Nephron (organoid): ENCODE results near the gene SSH3.
A peak's percentile ranks its signal among the peaks of the same experiment; 100 is the strongest.

Source experiments
- H3K27ac Mint-ChIP-seq, 3 experiments: 2 replicates each; pipeline ENCODE4 v1.8.0; 2020; ENCODE audit warnings: mixed read lengths in 3 of 3, mild to moderate bottlenecking in 2 of 3, moderate library complexity in 1 of 3
- H3K27me3 Mint-ChIP-seq: 2 replicates; pipeline ENCODE4 v1.8.0; 2021; ENCODE audit warnings: low read depth, mild to moderate bottlenecking, moderate library complexity, mixed read lengths
- H3K36me3 Mint-ChIP-seq: 2 replicates; pipeline ENCODE4 v1.8.0; 2020; ENCODE audit warnings: low read depth, mixed read lengths
- H3K4me1 Mint-ChIP-seq: 2 replicates; pipeline ENCODE4 v1.8.0; 2020; ENCODE audit warnings: mixed read lengths
- H3K4me3 Mint-ChIP-seq, 3 experiments: 2 replicates each; pipeline ENCODE4 v1.8.0; 2020; ENCODE audit warnings: mild to moderate bottlenecking in 3 of 3, mixed read lengths in 3 of 3, moderate library complexity in 2 of 3
- H3K9me3 Mint-ChIP-seq: 2 replicates; pipeline ENCODE4 v1.8.0; 2020; ENCODE audit warnings: mixed read lengths
- CTCF ChIP-seq, 3 experiments: fragments of 200-600 bp; sonication (generic); IDR thresholded peaks; one replicate each; pipeline ENCODE4 v1.5.0; 2021; ENCODE audit warnings: antibody characterized with exemption in 3 of 3; ENCODE audit not compliant: unreplicated experiment in 3 of 3

The SSH3 gene

GRCh38 chr11:67349036-67349435, 45.7 kb downstream of the SSH3 start:
- no peaks in the 10 kb centered on the region for H3K36me3 Mint-ChIP-seq
- peaks cover 12% of the 10 kb centered on the region for H3K4me1 Mint-ChIP-seq
- H3K4me3 Mint-ChIP-seq = no peak overlapping the region
- no peak for TF ChIP-seq CTCF (IDR thresholded peaks at IDR 0.05; ENCODE audit: unreplicated experiment in 3 of 3)
- H3K9me3 Mint-ChIP-seq = no peaks in the 10 kb centered on the region
- no peak overlapping the region for H3K27ac Mint-ChIP-seq
- H3K27me3 Mint-ChIP-seq = no peaks in the 10 kb centered on the region

GRCh38 chr11:67349457-67349856, 46.1 kb downstream of the SSH3 start:
- Mint-ChIP-seq H3K4me3 (no peak overlapping the region), H3K27me3 (no peaks in the 10 kb centered on the region), H3K27ac (no peak overlapping the region), H3K36me3 (no peaks in the 10 kb centered on the region), H3K9me3 (no peaks in the 10 kb centered on the region), H3K4me1 (peaks cover 16% of the 10 kb centered on the region)
- no peak for TF ChIP-seq CTCF (IDR thresholded peaks at IDR 0.05; ENCODE audit: unreplicated experiment in 3 of 3)

- no peaks in the 10 kb centered on the region for H3K27me3 Mint-ChIP-seq
- no peak overlapping the region for H3K27ac Mint-ChIP-seq
- no peaks in the 10 kb centered on the region for H3K9me3 Mint-ChIP-seq
- H3K36me3 Mint-ChIP-seq = no peaks in the 10 kb centered on the region
- TF ChIP-seq CTCF (IDR thresholded peaks at IDR 0.05; ENCODE audit: unreplicated experiment in 3 of 3) = no peak
- peaks cover 22% of the 10 kb centered on the region for H3K4me1 Mint-ChIP-seq
- no peak overlapping the region for H3K4me3 Mint-ChIP-seq
Measured at GRCh38 chr11:67349928-67350465, 46.7 kb downstream of the SSH3 start.

- Mint-ChIP-seq H3K4me1 (peaks cover 31% of the 10 kb centered on the region), H3K9me3 (no peaks in the 10 kb centered on the region), H3K27ac (peak overlapping the region; percentile 85 to 88 (median 87)), H3K4me3 (peak overlapping the region; percentile 69 to 84 (median 79)), H3K27me3 (no peaks in the 10 kb centered on the region), H3K36me3 (no peaks in the 10 kb centered on the region)
- TF ChIP-seq CTCF (IDR thresholded peaks at IDR 0.05; ENCODE audit: unreplicated experiment in 3 of 3) = peak; percentile 84 to 93 (median 89)
Measured at GRCh38 chr11:67351275-67352005, 48.1 kb downstream of the SSH3 start.

- Mint-ChIP-seq H3K9me3 (no peaks in the 10 kb centered on the region), H3K4me1 (peaks cover 41% of the 10 kb centered on the region), H3K27me3 (no peaks in the 10 kb centered on the region), H3K36me3 (no peaks in the 10 kb centered on the region), H3K4me3 (peak overlapping the region; percentile 88 to 92 (median 88)), H3K27ac (peak overlapping the region; percentile 97 to 98 (median 97))
- no peak for TF ChIP-seq CTCF (IDR thresholded peaks at IDR 0.05; ENCODE audit: unreplicated experiment in 3 of 3)
Measured at GRCh38 chr11:67352546-67353316, 49.4 kb downstream of the SSH3 start.
